IMR-90 (cell line): ENCODE data around the gene ALDH1A2.
A peak's percentile ranks its signal among the peaks of the same experiment; 100 is the strongest.

ENCODE experiments used
- BHLHE40 ChIP-seq: fragments of 150-350 bp; IDR thresholded peaks from 2 replicates; pipeline ENCODE4 v1.6.1; 2016; ENCODE audit warnings: mild to moderate bottlenecking, low read depth, low read length
- CEBPB ChIP-seq: IDR thresholded peaks from 2 replicates; pipeline ENCODE4 v1.6.1; 2012; ENCODE audit warnings: low read depth, low read length, improper control_type of control experiment
- CHD1 ChIP-seq: IDR thresholded peaks from 2 replicates; pipeline ENCODE4 v1.6.1; 2012; ENCODE audit warnings: low read depth, low read length, improper control_type of control experiment
- ELK1 ChIP-seq: fragments of 150-350 bp; IDR thresholded peaks from 2 replicates; pipeline ENCODE4 v1.6.1; 2016; ENCODE audit warnings: low read depth, mild to moderate bottlenecking, low read length, moderate library complexity, borderline replicate concordance
- FOS ChIP-seq: fragments of 150-350 bp; IDR thresholded peaks from 2 replicates; pipeline ENCODE4 v1.6.1; 2016; ENCODE audit warnings: low read depth, low read length
- MXI1 ChIP-seq: IDR thresholded peaks from 2 replicates; pipeline ENCODE4 v1.6.1; 2012; ENCODE audit warnings: low read depth, mild to moderate bottlenecking, low read length, moderate library complexity, borderline replicate concordance
- POLR2A ChIP-seq: IDR thresholded peaks from 2 replicates; pipeline ENCODE4 v1.6.1; 2012; ENCODE audit warnings: mild to moderate bottlenecking, low read depth, low read length
- RAD21 ChIP-seq: IDR thresholded peaks from 2 replicates; pipeline ENCODE4 v1.6.1; 2012; ENCODE audit warnings: low read length, improper control_type of control experiment
- RFX5 ChIP-seq: IDR thresholded peaks from 2 replicates; pipeline ENCODE4 v1.8.0; 2012; ENCODE audit warnings: low read depth, mild to moderate bottlenecking, low read length, moderate library complexity
- USF2 ChIP-seq: fragments of 150-350 bp; IDR thresholded peaks from 2 replicates; pipeline ENCODE4 v1.6.1; 2017; ENCODE audit warnings: mild to moderate bottlenecking, antibody characterized with exemption, low read length, low read depth
- TF ChIP-seq, protein P1 (sequence below): conservative IDR thresholded peaks from 2 replicates; pipeline ENCODE4 v1.5.1; 2012; ENCODE audit warnings: mild to moderate bottlenecking, low read depth, low read length, improper control_type of control experiment

DNA sequence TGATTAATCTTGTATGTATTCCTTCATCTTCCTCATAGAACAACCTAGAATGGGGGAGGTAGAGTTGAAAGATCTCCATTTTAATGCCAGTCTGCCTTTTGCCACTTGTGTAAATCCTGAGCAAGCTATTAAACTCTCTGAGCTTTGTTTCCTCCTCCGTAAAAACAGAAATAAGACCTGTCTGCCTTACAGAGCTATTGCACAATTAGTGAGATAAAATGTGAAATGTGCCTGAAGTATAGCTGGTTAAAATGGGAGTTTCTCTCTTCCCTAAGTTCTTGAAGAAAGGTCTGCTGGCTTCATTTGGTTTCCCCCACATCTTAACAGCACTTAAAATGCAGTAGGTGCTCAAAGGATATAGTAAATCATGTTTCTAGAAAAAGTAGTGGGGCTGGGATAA lies 19.0 kb downstream of the ALDH1A2 start:
- TF ChIP-seq, protein P1, sequence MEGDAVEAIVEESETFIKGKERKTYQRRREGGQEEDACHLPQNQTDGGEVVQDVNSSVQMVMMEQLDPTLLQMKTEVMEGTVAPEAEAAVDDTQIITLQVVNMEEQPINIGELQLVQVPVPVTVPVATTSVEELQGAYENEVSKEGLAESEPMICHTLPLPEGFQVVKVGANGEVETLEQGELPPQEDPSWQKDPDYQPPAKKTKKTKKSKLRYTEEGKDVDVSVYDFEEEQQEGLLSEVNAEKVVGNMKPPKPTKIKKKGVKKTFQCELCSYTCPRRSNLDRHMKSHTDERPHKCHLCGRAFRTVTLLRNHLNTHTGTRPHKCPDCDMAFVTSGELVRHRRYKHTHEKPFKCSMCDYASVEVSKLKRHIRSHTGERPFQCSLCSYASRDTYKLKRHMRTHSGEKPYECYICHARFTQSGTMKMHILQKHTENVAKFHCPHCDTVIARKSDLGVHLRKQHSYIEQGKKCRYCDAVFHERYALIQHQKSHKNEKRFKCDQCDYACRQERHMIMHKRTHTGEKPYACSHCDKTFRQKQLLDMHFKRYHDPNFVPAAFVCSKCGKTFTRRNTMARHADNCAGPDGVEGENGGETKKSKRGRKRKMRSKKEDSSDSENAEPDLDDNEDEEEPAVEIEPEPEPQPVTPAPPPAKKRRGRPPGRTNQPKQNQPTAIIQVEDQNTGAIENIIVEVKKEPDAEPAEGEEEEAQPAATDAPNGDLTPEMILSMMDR: no peak
- no peak for TF ChIP-seq RAD21
- no peak for TF ChIP-seq RFX5
- TF ChIP-seq MXI1: no peak
- TF ChIP-seq FOS: no peak
- TF ChIP-seq BHLHE40: no peak
- no peak for TF ChIP-seq POLR2A
- peak; percentile 43; the same call in 1 of the 2 replicates for TF ChIP-seq CEBPB
- no peak for TF ChIP-seq ELK1
- no peak for TF ChIP-seq USF2
- TF ChIP-seq CHD1: no peak
